Left kidney (tissue), 2 donors: Measurements from ENCODE around the gene ADAM8. TPM values are rescaled to one million over a fixed set of nuclear protein-coding genes. Genes with fewer than 3 reads are reported as not detected.
"Not testable (repeated sequence)": the region's sequence is repeated elsewhere in the genome, so short reads cannot be mapped to it uniquely, and the experiment has no call there.

ENCODE experiments used
- DNase-seq: peaks from one replicate; pipeline ENCODE4 v3.0.0-alpha.2; 2013
- polyA plus RNA-seq: library from polyadenylated mRNA; unstranded; fragments of 120-200 nt; gene quantifications from one replicate; pipeline ENCODE4 v1.2.1, GENCODE V29; 2013; ENCODE audit not compliant: insufficient read length

The ADAM8 gene
- polyA plus RNA-seq, 1 donor = 2.4 TPM

- DNase-seq = no peak
Observed at GRCh38 chr10:133267829-133268228, 8.8 kb downstream of the ADAM8 start.

GRCh38 chr10:133267293-133267692 is 9.4 kb downstream of the ADAM8 start:
- DNase-seq = no peak

- no peak for DNase-seq
Observed at GRCh38 chr10:133266056-133266795, 10.4 kb downstream of the ADAM8 start.

- not testable (repeated sequence) for DNase-seq
Observed at GRCh38 chr10:133265052-133265451, 11.6 kb downstream of the ADAM8 start.

- no peak for DNase-seq
Observed at GRCh38 chr10:133264461-133264860, 12.2 kb downstream of the ADAM8 start.

- DNase-seq = no peak
Observed at GRCh38 chr10:133263674-133264073, 13.0 kb downstream of the ADAM8 start.

- no peak for DNase-seq
Observed at GRCh38 chr10:133262696-133263095, 14.0 kb downstream of the ADAM8 start.

- DNase-seq = no peak
Observed at GRCh38 chr10:133261726-133262325, 14.8 kb downstream of the ADAM8 start.

- no peak for DNase-seq
Observed at GRCh38 chr10:133260895-133261725, 15.6 kb downstream of the ADAM8 start.

- no peak for DNase-seq
Observed at GRCh38 chr10:133259602-133259989, 17.1 kb downstream of the ADAM8 start.

- DNase-seq = no peak
Observed at GRCh38 chr10:133258818-133259601, 17.7 kb downstream of the ADAM8 start.

GRCh38 chr10:133258066-133258817 is 18.4 kb downstream of the ADAM8 start:
- DNase-seq = no peak

- DNase-seq = no peak
Observed at GRCh38 chr10:133257489-133258065, 19.1 kb downstream of the ADAM8 start.

GRCh38 chr10:133255323-133255722 is 21.3 kb downstream of the ADAM8 start:
- no peak for DNase-seq

- DNase-seq = no peak
Observed at GRCh38 chr10:133254421-133255120, 22.1 kb downstream of the ADAM8 start.

- no peak for DNase-seq
Observed at GRCh38 chr10:133253361-133253955, 23.2 kb downstream of the ADAM8 start.

GRCh38 chr10:133252223-133252552 is 24.5 kb downstream of the ADAM8 start:
- DNase-seq = no peak

- no peak for DNase-seq
Observed at GRCh38 chr10:133251388-133252222, 25.1 kb downstream of the ADAM8 start.
